Measurements from ENCODE around the gene HOXA2. TPM values are rescaled to one million over a fixed set of nuclear protein-coding genes. Genes with fewer than 3 reads are reported as not detected.

Gene HOXA2
- total RNA-seq (2014; rRNA removed; shearing (Covaris generic)) = 6.6 and 7.3 TPM in 2 replicates

DNA sequence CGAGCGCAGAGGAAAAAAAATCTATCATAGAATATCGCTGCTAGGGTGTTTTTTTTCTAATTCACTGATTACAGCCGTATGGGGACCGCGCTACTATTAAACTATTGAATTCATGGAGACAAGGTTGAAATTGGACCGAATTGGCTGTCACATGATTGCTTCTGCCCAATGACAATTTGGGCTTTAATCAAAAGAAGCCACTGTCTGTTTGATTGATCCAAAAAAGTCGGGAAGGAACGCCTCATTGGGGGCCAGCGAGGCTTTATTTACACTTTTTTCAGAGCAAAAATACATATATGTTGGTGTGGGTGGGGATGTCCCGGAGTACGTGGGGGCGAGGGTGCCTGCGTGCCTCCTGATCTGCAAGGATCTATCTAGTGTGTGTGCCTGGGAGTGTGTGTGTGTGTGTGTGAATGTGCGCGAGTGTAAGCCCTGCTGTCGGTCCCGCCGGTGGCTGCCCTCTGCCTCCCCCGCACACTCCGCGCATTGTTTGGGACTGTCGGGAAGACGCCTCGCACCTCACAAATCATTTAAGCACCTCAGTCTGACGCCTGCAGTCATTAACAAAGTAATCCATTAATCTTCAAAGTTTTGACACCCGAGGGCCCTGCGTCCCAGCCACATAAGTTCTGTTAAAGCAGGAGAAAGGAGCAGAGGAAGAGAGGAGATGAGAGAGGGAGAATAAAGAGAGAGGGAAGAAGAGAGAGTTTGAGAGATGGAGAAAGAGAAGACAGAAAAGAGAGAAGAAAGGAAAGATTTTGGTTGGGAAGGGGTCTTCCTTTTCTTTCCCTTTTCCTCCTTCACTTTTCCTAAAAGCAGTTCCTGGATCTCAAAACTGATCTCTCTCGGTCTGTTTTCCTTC is at the start of gene HOXA2:
Gene HOXA2 (minus strand): TSS at position 103 of the 862 bp plus-strand sequence. CDS start 183 bp downstream, outside the sequence.
- peak; percentile 62 for DNase-seq (ENCODE audit: low spot score)

GRCh38 chr7:27151341-27151930 is 49.0 kb upstream of the HOXA2 start:
- no peak for DNase-seq (ENCODE audit: low spot score)

GRCh38 chr7:27150568-27151340 is 48.3 kb upstream of the HOXA2 start:
- peak; percentile 93 for DNase-seq (ENCODE audit: low spot score)

DNA sequence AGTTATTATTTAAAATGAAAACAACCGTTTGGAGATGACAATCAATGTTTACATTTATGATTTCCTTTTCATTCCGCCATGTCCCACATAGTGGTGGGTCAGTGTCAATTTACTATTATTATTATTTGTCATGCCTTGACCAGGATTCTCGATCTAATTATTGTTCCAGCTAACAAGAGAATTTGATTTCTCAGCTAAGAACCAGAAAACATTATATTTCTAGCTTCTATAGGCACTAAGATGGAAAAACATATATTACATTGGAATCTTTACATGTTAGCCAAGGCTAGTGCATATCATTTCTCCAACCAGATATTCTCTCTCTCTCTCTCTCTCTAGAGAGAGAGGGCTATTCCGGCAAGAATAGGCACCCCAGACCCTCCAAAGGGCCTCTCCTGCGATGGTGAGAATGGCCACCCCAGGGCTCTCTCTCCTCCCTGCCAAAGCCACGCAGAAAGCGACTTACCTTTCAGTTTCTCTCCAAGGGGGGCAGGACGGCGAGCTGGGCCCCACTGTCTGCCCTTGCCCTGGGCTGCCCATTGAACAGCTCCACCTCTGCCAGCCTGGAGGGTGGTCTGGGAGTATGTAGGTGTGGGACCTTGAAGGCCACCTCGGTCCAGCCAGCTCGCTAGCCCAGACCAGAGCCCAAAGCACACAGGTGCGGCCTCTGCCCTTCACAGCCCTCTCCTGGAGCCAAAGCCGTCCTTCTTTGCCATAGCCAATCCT is 47.5 kb upstream of the HOXA2 start:
- peak; percentile 69 for DNase-seq (ENCODE audit: low spot score)

- no peak for DNase-seq (ENCODE audit: low spot score)
These were observed 46.5 kb upstream of the HOXA2 start for GRCh38 chr7:27148756-27149641.

DNA sequence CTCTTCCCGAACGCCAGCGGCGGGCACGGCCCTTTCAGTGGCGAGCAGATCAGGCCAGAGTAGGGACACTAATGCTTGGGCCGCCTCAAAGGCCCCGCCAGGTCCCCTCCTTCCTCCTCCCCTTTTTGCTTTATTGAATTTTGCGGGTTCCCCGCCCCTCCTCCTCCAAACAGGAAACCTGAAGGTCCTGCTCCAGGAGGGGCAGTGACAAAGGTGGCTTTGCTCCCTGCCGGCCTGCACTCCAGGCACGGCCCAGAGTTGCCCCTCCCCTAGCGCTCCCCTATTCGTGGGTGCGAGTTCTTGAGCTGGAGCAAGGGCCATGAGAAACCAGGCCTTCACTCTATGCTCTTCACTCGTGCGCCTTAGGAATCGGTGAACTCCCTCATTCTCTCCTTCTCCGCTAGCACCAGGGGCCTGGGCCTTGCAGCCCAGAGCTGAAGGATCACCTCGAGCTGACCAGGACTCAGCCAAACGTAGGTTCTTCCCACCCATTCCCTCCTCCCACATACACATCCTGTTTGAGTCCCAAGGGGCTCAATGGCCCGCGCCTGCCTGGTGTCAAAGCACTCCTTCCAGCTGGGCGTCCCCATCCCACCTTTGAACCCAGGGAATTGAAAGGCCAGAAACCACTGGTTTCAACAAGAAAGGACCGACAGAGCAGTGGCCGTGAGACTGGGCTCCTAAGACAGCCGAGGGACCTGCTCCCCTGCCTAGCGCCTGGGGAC is 45.7 kb upstream of the HOXA2 start:
- DNase-seq (ENCODE audit: low spot score) = peak; percentile 97

DNA sequence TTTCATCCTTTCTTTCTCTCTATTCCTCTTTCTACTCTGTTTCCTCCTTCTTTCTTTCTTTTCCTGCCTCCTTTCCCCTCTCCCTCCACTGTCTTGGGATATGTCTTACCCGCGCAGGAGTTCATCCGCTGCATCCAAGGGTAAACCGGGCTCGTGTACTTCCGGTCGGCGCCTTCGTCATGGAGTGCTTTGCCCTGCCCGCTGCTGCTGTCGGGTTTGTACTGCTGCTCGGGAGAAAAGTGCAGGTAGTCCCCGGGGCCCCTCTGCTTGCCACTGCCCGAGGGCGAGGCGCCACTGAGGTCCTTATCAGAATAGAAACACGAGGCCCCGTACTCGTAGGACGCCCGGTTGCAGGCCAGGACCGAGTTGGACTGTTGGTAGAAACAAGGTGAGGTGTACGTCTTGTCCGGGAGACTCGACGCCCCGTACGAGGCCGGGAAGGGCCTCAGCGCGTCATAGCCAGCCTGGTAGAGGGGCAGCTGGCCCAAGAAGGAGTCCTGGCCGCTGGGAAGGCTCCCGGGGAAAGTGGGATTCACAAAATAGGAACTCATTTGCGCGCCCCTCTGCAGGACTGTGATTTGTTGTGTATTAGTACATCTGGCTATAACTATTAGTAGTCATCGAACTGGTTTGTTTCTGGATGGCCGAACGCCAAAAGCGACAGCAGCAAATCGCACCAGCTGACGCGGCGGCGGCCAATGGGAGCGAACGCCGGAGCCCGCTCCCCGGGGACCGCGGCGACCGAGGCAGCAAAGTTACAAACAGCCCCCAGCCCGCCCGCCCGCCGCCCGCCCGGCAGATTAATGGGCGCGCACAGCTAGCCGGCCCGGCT is 44.9 kb upstream of the HOXA2 start, which contains the start of gene HOXA6:
Gene HOXA6 (minus strand): TSS at position 576 of the 832 bp plus-strand sequence. CDS start 25 bp downstream, at position 551.
- peak; percentile 94 for DNase-seq (ENCODE audit: low spot score)

DNA sequence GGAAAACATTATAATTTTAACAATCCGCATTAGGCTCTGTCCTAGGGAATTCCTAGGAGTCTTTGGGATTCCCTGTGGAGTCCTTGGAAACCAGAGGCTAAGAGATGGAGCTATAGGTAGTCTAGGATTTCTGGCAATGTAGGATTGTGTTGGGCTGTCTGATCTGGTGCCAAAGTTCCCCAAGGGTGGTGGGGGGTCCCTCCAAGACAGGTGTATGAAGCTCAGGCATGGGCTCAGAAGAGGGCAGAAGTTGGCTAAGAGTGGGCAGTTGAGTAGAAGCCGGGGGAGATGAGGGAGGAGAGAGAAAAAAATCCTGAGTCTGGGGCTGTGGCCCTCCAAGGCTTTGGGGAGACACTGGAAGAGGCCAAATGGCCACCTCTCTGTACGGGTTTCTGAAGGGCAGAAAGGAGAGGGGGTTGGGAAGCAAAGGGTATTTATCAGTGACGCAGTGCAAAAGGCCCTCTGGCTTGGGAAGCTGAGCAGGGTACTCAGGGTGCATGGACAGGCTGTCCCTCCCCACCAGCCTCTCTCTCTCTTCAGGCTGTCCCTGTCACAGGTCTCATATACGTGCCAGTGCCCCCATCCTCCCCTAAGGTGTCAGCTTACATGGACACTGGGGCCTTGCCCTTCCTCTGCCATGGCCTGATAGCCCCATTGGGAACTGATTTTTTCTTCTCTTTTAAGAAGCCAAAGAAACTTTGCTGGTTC is 44.2 kb upstream of the HOXA2 start:
- peak; percentile 68 for DNase-seq (ENCODE audit: low spot score)

GRCh38 chr7:27145914-27146412 is 43.5 kb upstream of the HOXA2 start:
- DNase-seq (ENCODE audit: low spot score) = no peak

- DNase-seq (ENCODE audit: low spot score) = no peak
These were observed 42.9 kb upstream of the HOXA2 start for GRCh38 chr7:27145165-27145913.

DNA sequence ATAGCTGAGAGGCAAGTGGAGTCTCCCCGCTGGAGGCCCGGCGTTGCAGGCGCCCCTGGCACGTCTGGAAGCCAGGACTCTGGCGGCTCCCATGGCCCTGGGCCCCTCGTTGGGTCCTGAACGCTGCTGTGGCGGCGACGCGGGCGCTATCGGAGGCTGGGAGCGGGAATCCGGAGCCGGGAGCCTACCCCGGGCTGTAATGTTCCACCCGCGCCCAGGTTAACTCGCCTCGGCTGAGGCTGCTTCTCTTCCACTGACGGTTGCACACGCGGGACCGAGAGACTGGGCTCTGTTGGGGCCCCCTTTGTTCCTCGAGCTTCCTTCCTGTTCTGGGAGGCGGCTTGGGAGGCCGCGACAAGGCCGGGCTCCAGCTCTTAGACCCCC is 42.3 kb upstream of the HOXA2 start:
- no peak for DNase-seq (ENCODE audit: low spot score)

GRCh38 chr7:27143950-27144780 is 41.7 kb upstream of the HOXA2 start:
- no peak for DNase-seq (ENCODE audit: low spot score)

- DNase-seq (ENCODE audit: low spot score) = peak; percentile 86
These were observed 40.8 kb upstream of the HOXA2 start, which contains the start of gene HOXA5 for GRCh38 chr7:27143023-27143949. Gene HOXA5 (minus strand): TSS chr7:27143681. CDS start chr7:27143607, 74 bp downstream.

GRCh38 chr7:27142580-27143022 is 40.1 kb upstream of the HOXA2 start:
- no peak for DNase-seq (ENCODE audit: low spot score)
